Nephron progenitor cell (in vitro differentiated cells): ENCODE data around the gene ASCL3.

ENCODE experiments used
- DNase-seq: peaks from one replicate; pipeline ENCODE4 v3.0.0; 2021
- H3K27ac Mint-ChIP-seq: 2 replicates; pipeline ENCODE4 v1.8.0; 2021; ENCODE audit warnings: mild to moderate bottlenecking, moderate library complexity, mixed read lengths
- H3K27me3 Mint-ChIP-seq: 2 replicates; pipeline ENCODE4 v1.8.0; 2021; ENCODE audit warnings: mild to moderate bottlenecking, low read depth, mixed read lengths; ENCODE audit not compliant: poor library complexity
- H3K36me3 Mint-ChIP-seq: 2 replicates; pipeline ENCODE4 v1.8.0; 2021; ENCODE audit warnings: low read depth, mixed read lengths
- H3K4me1 Mint-ChIP-seq: 2 replicates; pipeline ENCODE4 v1.8.0; 2021; ENCODE audit warnings: mixed read lengths
- H3K4me3 Mint-ChIP-seq: 2 replicates; pipeline ENCODE4 v1.8.0; 2021; ENCODE audit warnings: mild to moderate bottlenecking, moderate library complexity, mixed read lengths
- H3K9me3 Mint-ChIP-seq: 2 replicates; pipeline ENCODE4 v1.8.0; 2021; ENCODE audit warnings: mild to moderate bottlenecking, moderate library complexity, mixed read lengths
- TF ChIP-seq, protein P1 (sequence below): fragments of 200-600 bp; sonication (generic); IDR thresholded peaks from 2 replicates; pipeline ENCODE4 v1.5.0; 2021; ENCODE audit warnings: antibody characterized with exemption

ASCL3 gene

DNA sequence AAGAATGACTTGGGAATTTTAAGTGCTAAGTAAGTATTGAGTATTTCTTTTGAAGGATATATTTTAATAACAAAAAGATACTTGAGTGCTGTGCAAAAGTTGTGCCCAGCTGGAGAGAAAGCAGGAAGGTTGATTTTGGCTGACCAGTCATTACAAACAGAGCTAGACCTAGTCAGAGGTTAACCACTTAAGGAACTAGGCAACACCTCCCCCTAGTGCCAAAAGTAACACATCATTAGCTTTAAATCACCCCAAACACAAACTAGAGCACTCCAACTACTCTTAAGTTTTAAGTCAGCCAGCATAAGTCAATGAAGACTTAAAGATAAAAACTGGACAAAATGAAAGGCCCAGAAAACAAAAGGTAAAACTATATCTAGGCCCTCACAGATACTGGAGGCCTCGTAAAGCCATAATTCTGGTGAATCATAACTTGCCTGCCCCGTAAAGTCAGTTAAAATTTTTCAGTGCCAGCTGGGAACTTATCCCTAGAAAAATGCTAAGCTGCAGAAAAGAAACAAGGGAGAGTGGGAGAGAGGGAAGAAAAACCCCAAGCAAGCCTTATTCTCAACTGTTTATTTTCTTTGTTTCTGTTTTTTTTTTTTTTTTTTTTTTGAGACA, 16.8 kb upstream of the ASCL3 start:
- peak; percentile 28 for DNase-seq

DNA sequence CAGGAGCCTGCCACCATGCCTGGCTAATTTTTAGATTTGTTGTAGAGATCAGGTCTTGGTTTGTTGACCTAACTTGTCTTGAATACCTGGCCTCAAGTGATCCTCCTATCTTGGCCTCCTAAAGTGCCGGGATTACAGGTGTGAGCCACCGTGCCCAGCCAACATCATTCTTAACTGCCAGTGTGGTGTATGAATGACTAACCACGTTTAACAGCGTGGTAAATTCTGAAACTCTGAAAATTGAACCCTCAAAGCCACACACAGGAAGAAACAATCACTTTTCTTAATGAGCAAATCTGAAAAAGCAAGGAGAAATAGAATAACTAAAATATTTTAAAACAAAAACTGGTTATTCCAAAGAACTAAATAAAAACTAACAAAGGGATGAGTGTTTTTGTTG, 14.0 kb upstream of the ASCL3 start:
- TF ChIP-seq, protein P1, sequence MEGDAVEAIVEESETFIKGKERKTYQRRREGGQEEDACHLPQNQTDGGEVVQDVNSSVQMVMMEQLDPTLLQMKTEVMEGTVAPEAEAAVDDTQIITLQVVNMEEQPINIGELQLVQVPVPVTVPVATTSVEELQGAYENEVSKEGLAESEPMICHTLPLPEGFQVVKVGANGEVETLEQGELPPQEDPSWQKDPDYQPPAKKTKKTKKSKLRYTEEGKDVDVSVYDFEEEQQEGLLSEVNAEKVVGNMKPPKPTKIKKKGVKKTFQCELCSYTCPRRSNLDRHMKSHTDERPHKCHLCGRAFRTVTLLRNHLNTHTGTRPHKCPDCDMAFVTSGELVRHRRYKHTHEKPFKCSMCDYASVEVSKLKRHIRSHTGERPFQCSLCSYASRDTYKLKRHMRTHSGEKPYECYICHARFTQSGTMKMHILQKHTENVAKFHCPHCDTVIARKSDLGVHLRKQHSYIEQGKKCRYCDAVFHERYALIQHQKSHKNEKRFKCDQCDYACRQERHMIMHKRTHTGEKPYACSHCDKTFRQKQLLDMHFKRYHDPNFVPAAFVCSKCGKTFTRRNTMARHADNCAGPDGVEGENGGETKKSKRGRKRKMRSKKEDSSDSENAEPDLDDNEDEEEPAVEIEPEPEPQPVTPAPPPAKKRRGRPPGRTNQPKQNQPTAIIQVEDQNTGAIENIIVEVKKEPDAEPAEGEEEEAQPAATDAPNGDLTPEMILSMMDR, result no peak
- Mint-ChIP-seq H3K27me3 (no peaks in the 10 kb centered on the region), H3K4me1 (peaks cover 5% of the 10 kb centered on the region), H3K27ac (no peak overlapping the region), H3K4me3 (no peak overlapping the region), H3K9me3 (no peaks in the 10 kb centered on the region), H3K36me3 (peaks cover 35% of the 10 kb centered on the region)
- DNase-seq, result no peak

More for the DNA sequence above, 16.8 kb upstream of the ASCL3 start:
- H3K4me3 Mint-ChIP-seq, result no peak overlapping the region
- no peak overlapping the region for H3K27ac Mint-ChIP-seq
- H3K9me3 Mint-ChIP-seq, result no peaks in the 10 kb centered on the region
- peaks cover 20% of the 10 kb centered on the region for H3K4me1 Mint-ChIP-seq
- TF ChIP-seq, protein P1, result peak; percentile 63
- H3K36me3 Mint-ChIP-seq, result peaks cover 18% of the 10 kb centered on the region
- H3K27me3 Mint-ChIP-seq, result no peaks in the 10 kb centered on the region

DNA sequence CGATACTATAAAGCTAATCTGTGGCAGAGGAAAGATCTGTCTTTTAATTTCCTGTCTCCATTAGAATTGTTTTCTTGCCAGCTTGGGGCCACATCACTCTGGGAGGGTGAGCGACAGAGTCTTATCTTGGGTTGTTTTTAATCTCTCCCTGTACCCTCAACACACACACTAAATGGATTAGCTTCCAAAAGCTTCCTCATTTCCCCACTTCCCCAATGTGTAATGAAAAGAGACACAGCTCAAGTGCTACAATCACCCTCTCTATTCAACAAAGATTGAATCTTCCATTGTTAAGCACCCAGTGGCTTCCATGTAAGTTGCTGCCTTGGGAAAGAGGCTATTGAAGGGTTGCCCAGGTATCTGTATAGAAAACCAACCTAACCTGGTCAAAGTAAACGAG, 6.1 kb upstream of the ASCL3 start:
- no peaks in the 10 kb centered on the region for H3K27me3 Mint-ChIP-seq
- no peaks in the 10 kb centered on the region for H3K4me1 Mint-ChIP-seq
- peaks cover 28% of the 10 kb centered on the region for H3K36me3 Mint-ChIP-seq
- TF ChIP-seq, protein P1, result no peak
- H3K27ac Mint-ChIP-seq, result no peak overlapping the region
- no peak for DNase-seq
- no peak overlapping the region for H3K4me3 Mint-ChIP-seq
- no peaks in the 10 kb centered on the region for H3K9me3 Mint-ChIP-seq

DNA sequence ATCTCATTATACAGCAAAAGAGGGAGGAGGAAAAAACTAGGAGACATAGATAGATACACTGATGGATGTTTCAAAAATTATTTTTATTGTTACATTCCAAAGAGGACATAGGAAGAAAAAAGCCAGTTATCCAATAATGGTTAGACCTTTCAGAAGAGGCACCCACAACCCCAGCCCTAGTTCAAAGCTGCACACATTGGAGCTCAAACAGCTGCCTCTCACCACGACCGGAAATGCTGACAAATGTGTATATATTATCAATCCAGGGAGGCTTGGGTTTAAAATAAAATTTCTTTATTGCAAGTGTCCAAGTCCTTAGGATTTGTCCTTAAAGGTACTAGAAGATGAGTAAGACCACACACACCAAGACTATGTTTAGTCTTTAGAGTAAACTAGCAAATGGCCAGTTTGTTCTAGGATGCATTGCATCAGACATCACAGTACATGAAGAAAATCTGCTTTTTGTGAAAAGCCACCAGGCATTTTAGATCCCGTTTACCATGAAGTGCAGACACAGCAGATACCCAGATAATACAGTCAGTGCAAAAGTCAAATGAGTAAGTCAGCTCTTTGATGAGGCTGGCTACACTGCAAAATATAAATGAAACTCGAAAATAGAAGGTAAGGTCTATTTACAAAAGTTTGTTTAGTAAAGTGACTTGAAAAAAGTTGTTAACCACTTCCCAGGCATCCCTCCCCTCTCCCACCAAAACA, 4.6 kb upstream of the ASCL3 start:
- H3K9me3 Mint-ChIP-seq, result no peaks in the 10 kb centered on the region
- H3K36me3 Mint-ChIP-seq, result peaks cover 16% of the 10 kb centered on the region
- TF ChIP-seq, protein P1, result no peak
- no peak overlapping the region for H3K27ac Mint-ChIP-seq
- no peak for DNase-seq
- no peak overlapping the region for H3K4me3 Mint-ChIP-seq
- no peaks in the 10 kb centered on the region for H3K4me1 Mint-ChIP-seq
- H3K27me3 Mint-ChIP-seq, result peaks cover 2% of the 10 kb centered on the region

DNA sequence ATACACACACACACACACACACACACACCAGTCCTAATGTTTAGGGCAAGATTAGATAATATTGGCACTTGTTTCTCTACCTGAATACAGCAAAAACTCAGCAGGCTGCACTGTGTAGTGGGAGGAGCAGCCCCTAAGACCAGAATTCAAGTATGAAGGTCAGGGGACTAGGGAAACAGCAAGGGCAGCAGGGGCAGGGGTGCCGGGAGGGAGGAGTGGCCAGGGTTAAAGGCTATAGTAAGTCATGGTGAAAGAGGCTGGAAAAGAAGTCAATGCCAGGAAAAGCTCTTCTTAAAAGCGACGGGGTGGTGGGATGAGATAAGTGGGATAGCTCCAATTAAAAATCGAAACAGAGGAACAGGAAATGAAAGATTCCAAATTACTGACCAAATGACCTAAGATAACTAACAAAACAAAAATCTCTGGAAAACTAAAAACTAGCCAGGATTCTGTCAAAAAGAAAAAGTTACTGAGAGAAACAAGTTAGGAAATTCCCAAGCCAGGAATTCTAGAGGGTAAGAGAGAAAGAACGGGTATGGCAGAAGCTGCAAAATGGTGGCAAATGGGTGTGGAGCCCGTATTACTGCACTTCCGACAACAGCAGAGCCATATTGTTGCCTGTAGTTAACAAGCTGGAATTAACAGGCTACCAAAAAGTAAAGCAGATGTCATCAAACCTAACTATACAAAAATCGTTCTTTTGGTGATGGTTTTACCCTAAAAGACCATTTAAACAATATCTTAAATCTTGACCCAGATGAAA, 1.3 kb downstream of the ASCL3 start:
- TF ChIP-seq, protein P1, result no peak
- H3K4me3 Mint-ChIP-seq, result no peak overlapping the region
- peaks cover 6% of the 10 kb centered on the region for H3K27me3 Mint-ChIP-seq
- DNase-seq, result no peak
- H3K27ac Mint-ChIP-seq, result peak overlapping the region; percentile 3
- no peaks in the 10 kb centered on the region for H3K9me3 Mint-ChIP-seq
- H3K36me3 Mint-ChIP-seq, result no peaks in the 10 kb centered on the region
- H3K4me1 Mint-ChIP-seq, result peaks cover 12% of the 10 kb centered on the region
